ENCODE data around the gene CRKL. TPM values are rescaled to one million over a fixed set of nuclear protein-coding genes. Genes with fewer than 3 reads are reported as not detected.

The CRKL gene
- total RNA-seq, 1 donor from 2014 or later = 91.0 TPM

- H3K4me2 ChIP-seq = no peak overlapping the region
- Mint-ChIP-seq H3K4me3 (no peak overlapping the region), H3K36me3 (peaks cover 1% of the 10 kb centered on the region), H3K4me1 (peaks cover 15% of the 10 kb centered on the region), H3K27me3 (ENCODE audit: insufficient read depth, low read depth) (peaks cover 7% of the 10 kb centered on the region), H3K9me3 (no peaks in the 10 kb centered on the region), H3K27ac (no peak overlapping the region)
- no peak overlapping the region for H3K9ac ChIP-seq
- no peaks in the 10 kb centered on the region for H3K9me3 ChIP-seq (ENCODE audit: low read depth)
- no peaks in the 10 kb centered on the region for H3K27me3 ChIP-seq
- no peak overlapping the region for H3K27ac ChIP-seq
- TF ChIP-seq EZH2phosphoT487 (IDR thresholded peaks at IDR 0.05) = no peak
- no peak for TF ChIP-seq CTCF (IDR thresholded peaks at IDR 0.05)
- TF ChIP-seq EZH2 (IDR thresholded peaks at IDR 0.05) = no peak
- H3K4me3 ChIP-seq = no peak overlapping the region
- H3K36me3 ChIP-seq = no peaks in the 10 kb centered on the region
- H3K79me2 ChIP-seq (ENCODE audit: low read depth) = peaks cover 19% of the 10 kb centered on the region
- DNase-seq (ENCODE audit: low spot score) = no peak
- H2AFZ ChIP-seq (replicated peaks) = no peak overlapping the region
- H4K20me1 ChIP-seq (ENCODE audit: low read depth) = no peaks in the 10 kb centered on the region
- peaks cover 9% of the 10 kb centered on the region for H3K4me1 ChIP-seq
- peaks cover 25% of the 10 kb centered on the region for H3F3A ChIP-seq (ENCODE audit: low read depth)
Measured at GRCh38 chr22:20997536-20998257, 80.5 kb downstream of the CRKL start.

GRCh38 chr22:20998411-20999336, 81.5 kb downstream of the CRKL start:
- no peaks in the 10 kb centered on the region for H3K36me3 ChIP-seq
- H3K9me3 ChIP-seq (ENCODE audit: low read depth) = no peaks in the 10 kb centered on the region
- H3K9ac ChIP-seq = no peak overlapping the region
- H3K4me1 ChIP-seq = peaks cover 9% of the 10 kb centered on the region
- H2AFZ ChIP-seq (replicated peaks) = no peak overlapping the region
- H3K4me1 Mint-ChIP-seq = peaks cover 25% of the 10 kb centered on the region
- H3K27me3 ChIP-seq = no peaks in the 10 kb centered on the region
- TF ChIP-seq EZH2phosphoT487 (IDR thresholded peaks at IDR 0.05) (no peak), EZH2 (IDR thresholded peaks at IDR 0.05) (no peak), CTCF (IDR thresholded peaks at IDR 0.05) (no peak)
- H3K9me3 Mint-ChIP-seq = no peaks in the 10 kb centered on the region
- H3K4me2 ChIP-seq = no peak overlapping the region
- H3K79me2 ChIP-seq (ENCODE audit: low read depth) = peaks cover 24% of the 10 kb centered on the region
- H3K36me3 Mint-ChIP-seq = peaks cover 1% of the 10 kb centered on the region
- H3K27me3 Mint-ChIP-seq (ENCODE audit: insufficient read depth, low read depth) = peaks cover 8% of the 10 kb centered on the region
- no peak overlapping the region for H3K27ac Mint-ChIP-seq
- peak overlapping the region; percentile 43 for H3K4me3 Mint-ChIP-seq
- no peak overlapping the region for H3K4me3 ChIP-seq
- no peaks in the 10 kb centered on the region for H4K20me1 ChIP-seq (ENCODE audit: low read depth)
- H3F3A ChIP-seq (ENCODE audit: low read depth) = peaks cover 31% of the 10 kb centered on the region
- no peak for DNase-seq (ENCODE audit: low spot score)
- no peak overlapping the region for H3K27ac ChIP-seq

GRCh38 chr22:20999350-21000206, 82.4 kb downstream of the CRKL start:
- no peaks in the 10 kb centered on the region for H4K20me1 ChIP-seq (ENCODE audit: low read depth)
- no peak overlapping the region for H3K4me2 ChIP-seq
- no peak overlapping the region for H3K9ac ChIP-seq
- no peaks in the 10 kb centered on the region for H3K27me3 ChIP-seq
- H3K27ac ChIP-seq = no peak overlapping the region
- Mint-ChIP-seq H3K36me3 (peaks cover 5% of the 10 kb centered on the region), H3K4me3 (peak overlapping the region; percentile 96), H3K9me3 (no peaks in the 10 kb centered on the region), H3K27me3 (ENCODE audit: insufficient read depth, low read depth) (peaks cover 8% of the 10 kb centered on the region), H3K4me1 (peaks cover 25% of the 10 kb centered on the region), H3K27ac (no peak overlapping the region)
- no peak overlapping the region for H2AFZ ChIP-seq (replicated peaks)
- H3K79me2 ChIP-seq (ENCODE audit: low read depth) = peaks cover 24% of the 10 kb centered on the region
- H3K4me1 ChIP-seq = peaks cover 9% of the 10 kb centered on the region
- DNase-seq (ENCODE audit: low spot score) = no peak
- no peaks in the 10 kb centered on the region for H3K9me3 ChIP-seq (ENCODE audit: low read depth)
- H3K4me3 ChIP-seq = no peak overlapping the region
- TF ChIP-seq EZH2phosphoT487 (IDR thresholded peaks at IDR 0.05) = no peak
- TF ChIP-seq EZH2 (IDR thresholded peaks at IDR 0.05) = no peak
- no peak for TF ChIP-seq CTCF (IDR thresholded peaks at IDR 0.05)
- peaks cover 33% of the 10 kb centered on the region for H3F3A ChIP-seq (ENCODE audit: low read depth)
- H3K36me3 ChIP-seq = no peaks in the 10 kb centered on the region

Data from neural progenitor cell (in vitro differentiated cells).